ENCODE data around the gene CREB1. TPM values are rescaled to one million over a fixed set of nuclear protein-coding genes. Genes with fewer than 3 reads are reported as not detected.

The CREB1 gene
- total and polyA plus RNA-seq, 2 donors (not counting 3 experiments of a cell fraction or from before 2014, with no cell fraction given): 31.0 to 71.1 TPM

DNA sequence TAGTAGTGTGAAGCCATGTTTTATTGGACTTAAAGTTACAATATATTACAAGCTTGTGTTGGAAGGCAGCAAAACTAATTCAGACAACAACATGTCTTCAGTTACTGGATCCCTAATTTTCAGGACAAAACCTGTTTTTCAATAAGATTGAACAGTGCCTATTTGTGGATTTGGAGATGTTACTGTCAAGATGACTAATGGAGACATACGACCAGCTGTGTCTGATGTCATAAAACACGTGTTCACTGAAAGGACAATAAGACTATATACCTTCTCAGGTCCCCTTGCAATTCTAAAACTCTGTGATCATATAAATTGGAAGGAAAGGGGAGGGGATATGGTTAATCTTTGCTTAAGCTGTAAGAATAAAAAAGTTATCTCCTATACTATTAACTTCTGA lies 73.7 kb downstream of the CREB1 start:
- Histone ChIP-seq H3K9me3 (replicated peaks; ENCODE audit: control insufficient read depth, insufficient read depth, low read length) (no peaks in the 10 kb centered on the region), H2AFZ (ENCODE audit: low read depth, low read length) (no peak overlapping the region), H3K9me1 (replicated peaks; ENCODE audit: control insufficient read depth, extremely low read depth, insufficient read depth, low read length) (no peaks in the 10 kb centered on the region), H4K20me1 (replicated peaks; ENCODE audit: control insufficient read depth, extremely low read depth, insufficient read depth, low read length) (no peaks in the 10 kb centered on the region), H3K4me3 (replicated peaks in 1 of 3; ENCODE audit: insufficient read depth in 1 of 3, low read depth in 1 of 3, low read length in 3 of 3) (no peak overlapping the region), H3K27ac (ENCODE audit: insufficient read depth, low read depth, low read length) (no peak overlapping the region), H3K27me3 (ENCODE audit: control insufficient read depth in 2 of 2, insufficient read depth in 2 of 2, low read length in 2 of 2) (no peaks in the 10 kb centered on the region), H3K79me2 (ENCODE audit: control insufficient read depth, insufficient read depth, low read length) (no peaks in the 10 kb centered on the region), H3K9ac (replicated peaks; ENCODE audit: extremely low read depth, insufficient read depth, low read length) (no peak overlapping the region), H3K4me1 (ENCODE audit: control insufficient read depth, extremely low read depth, insufficient read depth, low read length) (no peaks in the 10 kb centered on the region), H3K36me3 (ENCODE audit: control insufficient read depth in 2 of 2, extremely low read depth in 1 of 2, insufficient read depth in 2 of 2, low read length in 2 of 2) (no peaks in the 10 kb centered on the region), H3K4me2 (ENCODE audit: insufficient read depth, low read length) (no peak overlapping the region)
- no peak for FAIRE-seq
- TF ChIP-seq GATA2 (IDR thresholded peaks at IDR 0.05; ENCODE audit: insufficient read depth, insufficient read length, low read depth, low read length) (no peak), JUN (IDR thresholded peaks at IDR 0.05; ENCODE audit: borderline replicate concordance, insufficient read depth, insufficient read length, low read depth) (no peak), CTCF (IDR thresholded peaks at IDR 0.05; ENCODE audit: extremely low read depth in 1 of 2, insufficient read depth in 1 of 2, low read depth in 1 of 2, low read length in 2 of 2) (no peak), MYC (IDR thresholded peaks at IDR 0.05; ENCODE audit: low read depth, low read length) (no peak), POLR2AphosphoS5 (IDR thresholded peaks at IDR 0.05; ENCODE audit: insufficient read depth, low read depth, low read length) (no peak), POLR2A (IDR thresholded peaks at IDR 0.05; ENCODE audit: low read depth, low read length) (no peak), EZH2 (IDR thresholded peaks at IDR 0.05; ENCODE audit: borderline replicate concordance, low read depth, low read length, severe bottlenecking) (no peak), FOS (IDR thresholded peaks at IDR 0.05; ENCODE audit: borderline replicate concordance, insufficient read depth, low read length) (no peak)
- TF ChIP-seq, protein P1, sequence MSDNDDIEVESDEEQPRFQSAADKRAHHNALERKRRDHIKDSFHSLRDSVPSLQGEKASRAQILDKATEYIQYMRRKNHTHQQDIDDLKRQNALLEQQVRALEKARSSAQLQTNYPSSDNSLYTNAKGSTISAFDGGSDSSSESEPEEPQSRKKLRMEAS (IDR thresholded peaks at IDR 0.05; ENCODE audit: insufficient read depth, insufficient read length): no peak
- no TSS peak for BruUV-seq (replicated peaks)
- DNase-seq (ENCODE audit: low read depth, low spot score): no peak
- CTCF ChIA-PET: no interaction called here
- dilution Hi-C loops (cut with MboI; ENCODE audit: extremely low pct_ligation_motif_present, low sequenced_read_pairs) (no loop called here), intact Hi-C loops (cut with micrococcal nuclease) (no loop called here)
- POLR2A ChIA-PET: no interaction called here
